WI38 (cell line): Measurements from ENCODE around the gene OR2A2.
"Not testable (repeated sequence)": the region's sequence is repeated elsewhere in the genome, so short reads cannot be mapped to it uniquely, and the experiment has no call there.

ENCODE experiments used
- H3K4me3 ChIP-seq: 2 replicates; pipeline ENCODE4 v1.5.1; 2011; ENCODE audit warnings: low read depth, mild to moderate bottlenecking, control low read depth, low read length
- CTCF ChIP-seq: IDR thresholded peaks from 2 replicates; pipeline ENCODE4 v1.5.1; 2012; ENCODE audit warnings: low read depth, mild to moderate bottlenecking, control low read depth, low read length

OR2A2 gene

GRCh38 chr7:144113651-144114050 is 4.3 kb downstream of the OR2A2 start:
- no peak for TF ChIP-seq CTCF

GRCh38 chr7:144118341-144118740 is 9.0 kb downstream of the OR2A2 start:
- H3K4me3 ChIP-seq = no peak overlapping the region
- no peak for TF ChIP-seq CTCF

More at GRCh38 chr7:144113651-144114050, 4.3 kb downstream of the OR2A2 start:
- no peak overlapping the region for H3K4me3 ChIP-seq

DNA sequence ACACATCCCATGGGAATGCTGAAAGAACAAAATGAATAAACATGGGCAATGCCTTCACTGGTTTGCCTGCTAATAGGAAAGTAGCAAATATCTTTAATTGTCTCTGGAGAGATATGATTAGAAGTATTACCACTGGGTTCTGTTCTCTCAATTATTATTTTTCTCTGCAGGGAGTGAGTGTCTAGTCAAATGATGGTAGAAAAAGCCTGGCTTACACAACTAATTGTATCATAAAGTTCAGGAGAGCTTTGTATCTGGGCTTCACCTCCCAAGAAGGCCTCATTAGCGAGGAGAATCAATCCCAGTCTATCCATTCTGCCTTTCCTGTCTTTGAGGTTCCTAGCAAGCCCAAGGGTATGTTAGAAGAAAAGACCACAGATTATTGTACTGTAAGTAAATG is 13.5 kb downstream of the OR2A2 start, which contains the start of gene OR2A14:
TSS of gene OR2A14 (plus strand) at position 301 of the 400 bp plus-strand sequence. CDS start 5,937 bp downstream, outside the sequence.
- TF ChIP-seq CTCF = no peak

GRCh38 chr7:144127714-144128334 is 18.4 kb downstream of the OR2A2 start:
- TF ChIP-seq CTCF = peak; percentile 47; the same call in 1 of the 2 replicates
- no peak overlapping the region for H3K4me3 ChIP-seq

More for the DNA sequence above, 13.5 kb downstream of the OR2A2 start, which contains the start of gene OR2A14:
- H3K4me3 ChIP-seq = no peak within 1 kb of the TSS

- H3K4me3 ChIP-seq = not testable (repeated sequence)
Measured at GRCh38 chr7:144129601-144130000, 20.2 kb downstream of the OR2A2 start.

DNA sequence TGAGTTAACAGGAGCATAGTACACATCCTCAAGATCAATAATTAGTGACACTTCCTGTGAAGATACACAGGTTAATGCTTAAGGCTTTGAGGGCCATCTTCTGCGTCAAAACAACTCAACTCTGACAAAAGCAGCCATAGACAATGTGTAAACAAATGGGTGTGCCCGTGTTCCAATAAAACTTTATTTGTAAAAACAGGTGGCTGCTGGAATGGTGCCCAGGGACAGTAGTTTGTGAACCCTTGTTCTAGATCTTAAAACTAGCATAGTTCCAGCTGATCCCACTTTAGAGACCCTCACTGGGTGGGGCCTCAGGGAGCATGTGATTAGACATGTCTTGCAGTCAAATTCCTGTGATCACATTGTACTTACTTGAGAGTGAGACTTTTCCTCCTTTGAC is 21.3 kb downstream of the OR2A2 start:
- no peak overlapping the region for H3K4me3 ChIP-seq
- no peak for TF ChIP-seq CTCF

DNA sequence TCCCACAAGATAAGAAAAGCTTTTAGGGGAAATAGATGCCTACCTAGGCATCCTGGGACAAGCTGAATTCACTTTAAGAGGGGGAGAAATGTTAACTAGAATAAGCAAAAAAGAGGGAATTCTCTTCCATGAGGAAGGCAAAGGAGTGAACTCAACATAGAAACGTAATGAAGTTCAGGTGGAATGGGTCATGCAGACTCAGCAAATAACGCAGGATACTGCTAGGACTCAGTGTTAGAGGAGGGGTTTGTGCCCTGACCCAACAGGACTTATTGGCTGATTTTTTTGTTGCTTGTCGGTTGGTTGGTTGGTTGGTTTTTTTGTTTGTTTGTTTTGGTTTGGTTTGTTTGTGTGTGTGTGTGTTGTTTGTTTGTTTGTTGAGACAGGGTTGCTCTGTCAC is 22.9 kb downstream of the OR2A2 start:
- TF ChIP-seq CTCF = no peak
- H3K4me3 ChIP-seq = no peak overlapping the region

- TF ChIP-seq CTCF = no peak
- H3K4me3 ChIP-seq = no peak overlapping the region
Measured at GRCh38 chr7:144133307-144133706, 23.9 kb downstream of the OR2A2 start.
